IMR-90 (cell line): ENCODE results near the gene SNX7. TPM values are rescaled to one million over a fixed set of nuclear protein-coding genes. Genes with fewer than 3 reads are reported as not detected.

Experiments
- ATAC-seq: fragments of 200-7000 bp; cut with Tn5 transposase; 2 replicates; pipeline ENCODE4 v1.9.1; 2020; ENCODE audit warnings: low read depth, mild to moderate bottlenecking, moderate library complexity
- BruUV-seq: library from RNA; stranded (reverse); fragments of 400-500 nt; replicated peaks from 2 replicates; lab custom pipeline; 2021; lab: Mats Ljungman, UMichigan
- CTCF ChIA-PET: fragments of 300-600 bp; formaldehyde crosslinking; extraction: SDS; loops from one replicate; lab custom pipeline; 2021; ENCODE audit warnings: antibody characterized with exemption; lab: Yijun Ruan, JAX
- POLR2A ChIA-PET: fragments of 300-600 bp; sonication (Branson Sonifier 250); formaldehyde crosslinking; loops from one replicate; lab custom pipeline; 2022; ENCODE audit warnings: antibody characterized with exemption; ENCODE audit not compliant: unreplicated experiment; lab: Charles Lee
- DNase-seq: peaks from one replicate; pipeline ENCODE4 v3.0.0; 2013
- H2AFZ ChIP-seq: replicated peaks from 2 replicates; pipeline ENCODE3; 2013; ENCODE audit warnings: low read length, mild to moderate bottlenecking; ENCODE audit not compliant: poor library complexity
- H2AK5ac ChIP-seq: 2 replicates; pipeline ENCODE4 v1.6.1; 2013; ENCODE audit warnings: low read depth, low read length, inconsistent platforms
- H2AK9ac ChIP-seq: replicated peaks from 2 replicates; pipeline ENCODE3; 2013; ENCODE audit warnings: mild to moderate bottlenecking, low read depth, low read length, moderate library complexity; ENCODE audit not compliant: poor library complexity
- H2BK120ac ChIP-seq: 2 replicates; pipeline ENCODE4 v1.6.1; 2013; ENCODE audit warnings: low read depth, low read length, inconsistent platforms
- H2BK15ac ChIP-seq: 3 replicates; pipeline ENCODE4 v1.6.1; 2013; ENCODE audit warnings: low read depth, low read length, inconsistent platforms
- H2BK20ac ChIP-seq: 2 replicates; pipeline ENCODE4 v1.6.1; 2013; ENCODE audit warnings: low read depth, mild to moderate bottlenecking, inconsistent platforms, low read length, moderate library complexity
- H2BK5ac ChIP-seq: 2 replicates; pipeline ENCODE4 v1.6.1; 2013; ENCODE audit warnings: mild to moderate bottlenecking, low read depth, low read length, inconsistent platforms; ENCODE audit not compliant: poor library complexity, severe bottlenecking
- H3K14ac ChIP-seq: replicated peaks from 2 replicates; pipeline ENCODE4 v1.6.1; 2013; ENCODE audit warnings: low read depth, low read length, inconsistent platforms
- H3K18ac ChIP-seq: 2 replicates; pipeline ENCODE4 v1.6.1; 2013; ENCODE audit warnings: low read depth, low read length, control low read depth
- H3K23ac ChIP-seq: 2 replicates; pipeline ENCODE4 v1.6.1; 2013; ENCODE audit warnings: low read depth, low read length, inconsistent platforms
- H3K27ac ChIP-seq: 2 replicates; pipeline ENCODE4 v1.5.1; 2013; ENCODE audit warnings: mild to moderate bottlenecking, control low read depth, low read length; ENCODE audit not compliant: insufficient read depth
- H3K27me3 ChIP-seq: 2 replicates; pipeline ENCODE4 v1.6.1; 2013; ENCODE audit warnings: low read length; ENCODE audit not compliant: control insufficient read depth, insufficient read depth
- H3K36me3 ChIP-seq: 2 replicates; pipeline ENCODE4 v1.6.1; 2013; ENCODE audit warnings: low read length, mixed read lengths; ENCODE audit not compliant: control insufficient read depth, insufficient read depth
- H3K4ac ChIP-seq: 2 replicates; pipeline ENCODE4 v1.6.1; 2013; ENCODE audit warnings: low read depth, low read length, inconsistent platforms
- H3K4me1 ChIP-seq: 2 replicates; pipeline ENCODE4 v1.6.1; 2013; ENCODE audit warnings: low read length, mixed read lengths; ENCODE audit not compliant: control insufficient read depth, insufficient read depth
- H3K4me2 ChIP-seq: 2 replicates; pipeline ENCODE4 v1.6.1; 2013; ENCODE audit warnings: low read depth, mild to moderate bottlenecking, control low read depth, low read length, moderate library complexity
- H3K4me3 ChIP-seq: 2 replicates; pipeline ENCODE4 v1.5.1; 2013; ENCODE audit warnings: low read depth, mild to moderate bottlenecking, control low read depth, low read length, moderate library complexity; ENCODE audit not compliant: insufficient read depth
- H3K56ac ChIP-seq: 2 replicates; pipeline ENCODE4 v1.6.1; 2013; ENCODE audit warnings: low read length, inconsistent platforms; ENCODE audit not compliant: insufficient read depth; ENCODE audit errors: extremely low read depth
- H3K79me1 ChIP-seq, 2 experiments: 2 replicates each; pipeline ENCODE4 v1.6.1; 2013; ENCODE audit warnings: low read length in 2 of 2, inconsistent platforms in 1 of 2, low read depth in 1 of 2
- H3K9ac ChIP-seq: 2 replicates; pipeline ENCODE4 v1.6.1; 2013; ENCODE audit warnings: low read depth, low read length, control low read depth
- H3K9me1 ChIP-seq: 2 replicates; pipeline ENCODE4 v1.6.1; 2013; ENCODE audit warnings: low read length, inconsistent platforms; ENCODE audit not compliant: insufficient read depth
- H3K9me3 ChIP-seq: 2 replicates; pipeline ENCODE4 v1.6.1; 2013; ENCODE audit warnings: low read length; ENCODE audit not compliant: control insufficient read depth, insufficient read depth
- H4K20me1 ChIP-seq: 2 replicates; pipeline ENCODE4 v1.6.1; 2013; ENCODE audit warnings: low read length, inconsistent platforms; ENCODE audit not compliant: insufficient read depth
- H4K5ac ChIP-seq: 2 replicates; pipeline ENCODE4 v1.6.1; 2013; ENCODE audit warnings: mild to moderate bottlenecking, low read depth, low read length, control low read depth
- H4K8ac ChIP-seq, 2 experiments: 2 replicates each; pipeline ENCODE4 v1.6.1; 2013; ENCODE audit warnings: low read depth in 2 of 2, low read length in 2 of 2, control low read depth in 1 of 2, inconsistent platforms in 1 of 2
- H4K91ac ChIP-seq: 2 replicates; pipeline ENCODE4 v1.6.1; 2013; ENCODE audit warnings: low read depth, low read length, inconsistent platforms; ENCODE audit not compliant: insufficient read depth
- BHLHE40 ChIP-seq: fragments of 150-350 bp; IDR thresholded peaks from 2 replicates; pipeline ENCODE4 v1.6.1; 2016; ENCODE audit warnings: mild to moderate bottlenecking, low read depth, low read length
- FOS ChIP-seq: fragments of 150-350 bp; IDR thresholded peaks from 2 replicates; pipeline ENCODE4 v1.6.1; 2016; ENCODE audit warnings: low read depth, low read length
- MAFK ChIP-seq: IDR thresholded peaks from 2 replicates; pipeline ENCODE4 v1.6.1; 2012; ENCODE audit warnings: low read depth, low read length, improper control_type of control experiment
- POLR2A ChIP-seq: IDR thresholded peaks from 2 replicates; pipeline ENCODE4 v1.6.1; 2012; ENCODE audit warnings: mild to moderate bottlenecking, low read depth, low read length
- RAD21 ChIP-seq: IDR thresholded peaks from 2 replicates; pipeline ENCODE4 v1.6.1; 2012; ENCODE audit warnings: low read length, improper control_type of control experiment
- WGBS, 2 experiments: methylation state at CpG; one replicate each; pipeline versions ENCODE4 v1.1.5 to v1.1.7; 2013; ENCODE audit warnings: missing lambda C conversion rate in 2 of 2; ENCODE audit not compliant: insufficient read length in 1 of 2; ENCODE audit errors: extremely low coverage in 2 of 2; 5-methylcytosine and 5-hydroxymethylcytosine counted together
- dilution Hi-C: fragments of 300-500 bp; cut with HindIII; formaldehyde crosslinking; loops from one replicate; pipeline ENCODE4 v1.14.3; 2018; ENCODE audit warnings: low sequenced_read_pairs; ENCODE audit not compliant: unreplicated experiment
- in situ Hi-C: fragments of 300-500 bp; cut with MboI; formaldehyde crosslinking; loops from 3 replicates; pipeline ENCODE4 v1.14.3; 2019; ENCODE audit warnings: low sequenced_read_pairs, inconsistent platforms, mixed read lengths
- intact Hi-C: fragments of 100-400 bp; cut with micrococcal nuclease; formaldehyde crosslinking; loops from 2 replicates; pipeline ENCODE4 v1.10.0; 2022
- polyA plus RNA-seq, 3 experiments: library from polyadenylated mRNA; depleted of rRNA; stranded (reverse); fragments of >200 nt; gene quantifications; 2 replicates each; pipeline ENCODE4 v1.2.3, GENCODE V29; 2012; ENCODE audit warnings: low replicate concordance in 1 of 3
- total RNA-seq: library from RNA; depleted of rRNA; stranded (reverse); fragments of >200 nt; gene quantifications from 2 replicates; pipeline ENCODE4 v1.2.3, GENCODE V29; 2012

SNX7 gene
- total and polyA plus RNA-seq, 2 of the 4 experiments (the other 2 are of a cell fraction), result 22.5 to 24.4 TPM

- Histone ChIP-seq H2BK120ac (no peak overlapping the region), H3K4me1 (peaks cover 3% of the 10 kb centered on the region; the same call in 1 of the 2 replicates), H2AFZ (no peak overlapping the region), H4K8ac (no peak overlapping the region), H3K79me1 (peaks cover 28 to 38% of the 10 kb centered on the region in 2 experiments), H2BK20ac (no peak overlapping the region), H3K27me3 (no peaks in the 10 kb centered on the region), H2AK5ac (no peak overlapping the region), H4K20me1 (0 out of 2 replicates have a peak, but pooled peaks cover 10% of the 10 kb centered on the region), H3K23ac (no peak overlapping the region), H3K14ac (no peak overlapping the region), H3K4me3 (no peak overlapping the region), H4K91ac (no peak overlapping the region), H2AK9ac (no peak overlapping the region), H2BK5ac (no peak overlapping the region), H2BK15ac (no peak overlapping the region), H3K9me1 (peaks cover 3% of the 10 kb centered on the region; the same call in 1 of the 2 replicates), H3K18ac (no peak overlapping the region), H3K9me3 (no peaks in the 10 kb centered on the region), H3K4ac (no peak overlapping the region), H3K36me3 (no peaks in the 10 kb centered on the region), H3K9ac (no peak overlapping the region), H3K4me2 (no peak overlapping the region), H3K27ac (no peak overlapping the region), H4K5ac (no peak overlapping the region), H3K56ac (no peak overlapping the region)
- WGBS, 2 experiments, result 71% methylated on average over 1 of the region's 2 CpGs; no CpG with 5 or more reads in 1 of the 2 experiments
- intact Hi-C loops (loop anchor here (10.0 kb wide), 1 partner anchor 1056 kb away; no protein-coding TSS in a partner anchor), dilution Hi-C loops (no loop called here), in situ Hi-C loops (no loop called here)
- TF ChIP-seq RAD21, result no peak
- no peak for TF ChIP-seq BHLHE40
- TF ChIP-seq POLR2A, result no peak
- no peak for TF ChIP-seq MAFK
- TF ChIP-seq FOS, result no peak
- ChIA-PET CTCF (no interaction called here), POLR2A (no interaction called here)
- no TSS peak for BruUV-seq
- DNase-seq (no peak), ATAC-seq (no peak)
Observed at GRCh38 chr1:98668733-98669132, 7.2 kb downstream of the SNX7 start.
